HG02763 (cell line): ENCODE measurements around the gene SIL1.

Source experiments
- ATAC-seq: cut with Tn5 transposase; IDR thresholded peaks from one replicate; pipeline ENCODE4 v1.9.1; 2021; ENCODE audit warnings: mild to moderate bottlenecking, moderate library complexity; ENCODE audit not compliant: unreplicated experiment

SIL1 gene

GRCh38 chr5:139146809-139147482 lies 51.2 kb downstream of the SIL1 start:
- ATAC-seq = no peak

GRCh38 chr5:139141446-139142204 lies 56.5 kb downstream of the SIL1 start:
- no peak for ATAC-seq

GRCh38 chr5:139140591-139141071 lies 57.5 kb downstream of the SIL1 start:
- ATAC-seq = no peak

GRCh38 chr5:139138809-139139208 lies 59.4 kb downstream of the SIL1 start:
- no peak for ATAC-seq

GRCh38 chr5:139138109-139138508 lies 60.1 kb downstream of the SIL1 start:
- no peak for ATAC-seq

GRCh38 chr5:139137697-139138096 lies 60.5 kb downstream of the SIL1 start:
- ATAC-seq = no peak

- ATAC-seq = no peak
These were observed 63.3 kb downstream of the SIL1 start for GRCh38 chr5:139134906-139135305.

- ATAC-seq = no peak
These were observed 64.9 kb downstream of the SIL1 start for GRCh38 chr5:139133282-139133681.

- ATAC-seq = no peak
These were observed 65.7 kb downstream of the SIL1 start for GRCh38 chr5:139132515-139132914.

- no peak for ATAC-seq
These were observed 66.2 kb downstream of the SIL1 start for GRCh38 chr5:139131921-139132432.

GRCh38 chr5:139131465-139131864 lies 66.7 kb downstream of the SIL1 start:
- ATAC-seq = no peak

- ATAC-seq = no peak
These were observed 67.1 kb downstream of the SIL1 start for GRCh38 chr5:139131062-139131461.

GRCh38 chr5:139130214-139130613 lies 68.0 kb downstream of the SIL1 start:
- no peak for ATAC-seq

- no peak for ATAC-seq
These were observed 71.5 kb downstream of the SIL1 start for GRCh38 chr5:139126711-139127111.

- no peak for ATAC-seq
These were observed 72.2 kb downstream of the SIL1 start for GRCh38 chr5:139125991-139126390.

- no peak for ATAC-seq
These were observed 73.2 kb downstream of the SIL1 start for GRCh38 chr5:139124774-139125520.

GRCh38 chr5:139121120-139121519 lies 77.0 kb downstream of the SIL1 start:
- ATAC-seq = no peak

- no peak for ATAC-seq
These were observed 77.6 kb downstream of the SIL1 start for GRCh38 chr5:139120521-139120920.

GRCh38 chr5:139118804-139119203 lies 79.4 kb downstream of the SIL1 start:
- ATAC-seq = no peak

- no peak for ATAC-seq
These were observed 80.8 kb downstream of the SIL1 start for GRCh38 chr5:139117342-139117884.

- no peak for ATAC-seq
These were observed 82.0 kb downstream of the SIL1 start for GRCh38 chr5:139116100-139116655.
